GM18861 (cell line): ENCODE results near the gene LRRC55.

ENCODE experiments used
- ATAC-seq: cut with Tn5 transposase; IDR thresholded peaks from one replicate; pipeline ENCODE4 v1.9.1; 2021; ENCODE audit not compliant: unreplicated experiment

The LRRC55 gene

GRCh38 chr11:57200917-57201316 is 19.2 kb downstream of the LRRC55 start:
- ATAC-seq, result no peak

- ATAC-seq, result no peak
These were observed 20.5 kb downstream of the LRRC55 start for GRCh38 chr11:57202281-57202680.

- ATAC-seq, result no peak
These were observed 21.6 kb downstream of the LRRC55 start for GRCh38 chr11:57203359-57203758.

GRCh38 chr11:57203882-57204480 is 22.2 kb downstream of the LRRC55 start:
- no peak for ATAC-seq

- ATAC-seq, result no peak
These were observed 23.4 kb downstream of the LRRC55 start for GRCh38 chr11:57205041-57205641.

GRCh38 chr11:57207168-57207567 is 25.4 kb downstream of the LRRC55 start:
- no peak for ATAC-seq

- ATAC-seq, result no peak
These were observed 29.0 kb downstream of the LRRC55 start for GRCh38 chr11:57210781-57211180.

- no peak for ATAC-seq
These were observed 31.8 kb downstream of the LRRC55 start for GRCh38 chr11:57213342-57214097.

GRCh38 chr11:57214098-57214417 is 32.3 kb downstream of the LRRC55 start:
- ATAC-seq, result no peak

GRCh38 chr11:57214494-57214893 is 32.7 kb downstream of the LRRC55 start:
- ATAC-seq, result no peak

GRCh38 chr11:57216463-57216862 is 34.7 kb downstream of the LRRC55 start:
- ATAC-seq, result no peak

- ATAC-seq, result no peak
These were observed 35.3 kb downstream of the LRRC55 start for GRCh38 chr11:57217053-57217452.

GRCh38 chr11:57219021-57219627 is 37.4 kb downstream of the LRRC55 start:
- ATAC-seq, result no peak

GRCh38 chr11:57222239-57222638 is 40.5 kb downstream of the LRRC55 start:
- ATAC-seq, result no peak

GRCh38 chr11:57223601-57224000 is 41.8 kb downstream of the LRRC55 start:
- no peak for ATAC-seq

- ATAC-seq, result no peak
These were observed 42.4 kb downstream of the LRRC55 start for GRCh38 chr11:57224128-57224527.

- ATAC-seq, result no peak
These were observed 42.8 kb downstream of the LRRC55 start for GRCh38 chr11:57224537-57224936.

- ATAC-seq, result no peak
These were observed 46.8 kb downstream of the LRRC55 start for GRCh38 chr11:57228600-57228999.

- ATAC-seq, result no peak
These were observed 48.6 kb downstream of the LRRC55 start for GRCh38 chr11:57230316-57230715.

- ATAC-seq, result no peak
These were observed 49.2 kb downstream of the LRRC55 start for GRCh38 chr11:57230791-57231538.

GRCh38 chr11:57231539-57232253 is 49.9 kb downstream of the LRRC55 start:
- no peak for ATAC-seq
